HG03460 (cell line): Measurements from ENCODE around the gene SPTAN1.

ENCODE experiments used
- ATAC-seq: cut with Tn5 transposase; IDR thresholded peaks from one replicate; pipeline ENCODE4 v1.9.1; 2021; ENCODE audit not compliant: unreplicated experiment

Gene SPTAN1

GRCh38 chr9:128595471-128595870, 43.1 kb downstream of the SPTAN1 start:
- no peak for ATAC-seq

GRCh38 chr9:128600099-128600498, 47.7 kb downstream of the SPTAN1 start:
- no peak for ATAC-seq

- ATAC-seq = no peak
Measured at GRCh38 chr9:128603697-128604096, 51.3 kb downstream of the SPTAN1 start.

- no peak for ATAC-seq
Measured at GRCh38 chr9:128607642-128608350, 55.4 kb downstream of the SPTAN1 start.

- no peak for ATAC-seq
Measured at GRCh38 chr9:128610897-128611296, 58.5 kb downstream of the SPTAN1 start.

GRCh38 chr9:128611600-128612394, 59.4 kb downstream of the SPTAN1 start:
- no peak for ATAC-seq

- no peak for ATAC-seq
Measured at GRCh38 chr9:128614728-128615127, 62.3 kb downstream of the SPTAN1 start.

- ATAC-seq = no peak
Measured at GRCh38 chr9:128615571-128615970, 63.2 kb downstream of the SPTAN1 start.

- ATAC-seq = no peak
Measured at GRCh38 chr9:128617943-128618342, 65.6 kb downstream of the SPTAN1 start.

- no peak for ATAC-seq
Measured at GRCh38 chr9:128619127-128619526, 66.7 kb downstream of the SPTAN1 start.

GRCh38 chr9:128619779-128620178, 67.4 kb downstream of the SPTAN1 start:
- no peak for ATAC-seq

GRCh38 chr9:128621730-128622455, 69.5 kb downstream of the SPTAN1 start:
- ATAC-seq = no peak

GRCh38 chr9:128624566-128624965, 72.2 kb downstream of the SPTAN1 start:
- no peak for ATAC-seq

- no peak for ATAC-seq
Measured at GRCh38 chr9:128625391-128626146, 73.2 kb downstream of the SPTAN1 start.

GRCh38 chr9:128626181-128626580, 73.8 kb downstream of the SPTAN1 start:
- ATAC-seq = no peak

- ATAC-seq = no peak
Measured at GRCh38 chr9:128627127-128627715, 74.8 kb downstream of the SPTAN1 start.

GRCh38 chr9:128627906-128628305, 75.5 kb downstream of the SPTAN1 start:
- ATAC-seq = no peak

- ATAC-seq = no peak
Measured at GRCh38 chr9:128628471-128629048, 76.2 kb downstream of the SPTAN1 start.

GRCh38 chr9:128629136-128629535, 76.7 kb downstream of the SPTAN1 start:
- no peak for ATAC-seq

- no peak for ATAC-seq
Measured at GRCh38 chr9:128629852-128630545, 77.6 kb downstream of the SPTAN1 start.
